Forelimb muscle (tissue), 1 donor: Measurements from ENCODE around the gene PHIP. TPM values are rescaled to one million over a fixed set of nuclear protein-coding genes. Genes with fewer than 3 reads are reported as not detected.
"Not testable (repeated sequence)": the region's sequence is repeated elsewhere in the genome, so short reads cannot be mapped to it uniquely, and the experiment has no call there.

Experiments used
- DNase-seq: peaks from one replicate; pipeline ENCODE4 v3.0.0-alpha.2; 2013; ENCODE audit warnings: low read depth
- polyA plus RNA-seq: library from polyadenylated mRNA; unstranded; fragments of 120-200 nt; gene quantifications from one replicate; pipeline ENCODE4 v1.2.1, GENCODE V29; 2013; ENCODE audit not compliant: insufficient read length

Gene PHIP
- polyA plus RNA-seq, 1 donor: 25.5 TPM

- no peak for DNase-seq
These were observed 152.7 kb downstream of the PHIP start for GRCh38 chr6:78925317-78925716.

DNA sequence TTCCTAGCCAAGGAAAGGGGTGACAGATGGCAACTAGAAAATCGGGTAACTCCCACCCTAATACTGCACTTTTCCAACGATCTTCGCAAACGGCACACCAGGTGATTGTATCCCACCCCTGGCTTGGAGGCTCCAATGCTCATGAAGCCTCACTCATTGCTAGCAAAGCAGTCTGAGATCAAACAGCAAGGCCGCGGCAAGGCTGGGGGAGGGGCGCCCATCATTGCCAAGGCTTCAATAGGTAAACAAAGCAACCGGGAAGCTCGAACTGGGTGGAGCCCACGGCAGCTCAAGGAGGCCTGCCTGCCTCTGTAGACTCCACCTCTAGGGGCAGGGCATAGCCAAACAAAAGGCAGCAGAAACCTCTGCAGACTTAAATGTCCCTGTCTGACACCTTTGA, 156.9 kb downstream of the PHIP start:
- not testable (repeated sequence) for DNase-seq

- DNase-seq: no peak
These were observed 160.3 kb downstream of the PHIP start for GRCh38 chr6:78917788-78918187.

DNA sequence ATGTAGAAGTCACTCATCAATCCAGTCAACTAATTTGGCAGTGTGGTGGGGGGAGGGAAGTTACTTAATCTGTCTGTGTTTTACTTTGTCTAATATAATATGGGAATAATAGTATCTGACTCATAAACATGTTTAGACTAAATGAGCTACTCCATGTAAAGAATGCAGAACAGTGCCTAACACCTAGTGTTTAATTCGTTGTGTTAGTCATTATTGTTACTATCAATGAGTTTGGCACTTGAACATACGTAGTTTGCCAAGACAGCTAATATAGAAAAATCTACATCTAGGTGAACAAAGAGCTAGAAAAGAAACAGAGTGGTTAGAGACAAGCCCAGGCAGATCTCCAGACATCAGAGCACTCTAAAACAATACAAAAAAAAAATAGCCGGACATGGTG, 161.6 kb downstream of the PHIP start:
- DNase-seq: no peak

DNA sequence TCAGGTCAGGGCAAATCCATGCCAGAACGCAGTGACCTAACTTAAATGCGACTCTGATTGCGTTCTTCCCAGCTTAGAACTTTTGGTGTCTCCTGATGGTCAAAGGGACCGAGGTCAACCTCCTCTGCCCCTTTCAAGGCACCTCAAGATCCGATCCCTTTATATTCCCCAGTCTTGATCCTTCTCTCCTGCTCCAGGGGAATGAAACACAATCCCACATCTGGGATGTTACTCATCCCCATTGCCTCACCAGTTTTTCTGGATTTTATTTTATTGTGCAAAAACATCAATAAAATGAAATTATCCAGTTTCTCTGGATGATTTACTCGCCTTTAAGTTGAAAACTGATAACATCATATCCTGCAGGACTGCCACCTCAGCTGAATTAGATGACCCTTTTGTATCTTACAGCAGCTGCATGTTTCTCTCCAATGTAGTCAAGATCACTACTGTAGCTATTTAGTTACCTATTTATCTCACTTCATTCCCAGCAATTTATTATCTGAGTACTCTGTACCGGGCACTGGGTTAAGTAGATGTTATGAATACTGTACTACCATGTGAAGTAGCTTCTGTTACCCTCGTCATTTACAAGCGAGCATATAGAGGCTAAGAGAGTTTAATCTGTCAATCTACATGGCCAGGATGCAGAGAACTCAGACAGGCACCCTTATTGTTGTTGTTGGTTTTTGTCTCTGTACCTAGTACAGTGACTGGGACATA, 166.7 kb downstream of the PHIP start:
- DNase-seq: no peak

GRCh38 chr6:78910591-78911171, 167.4 kb downstream of the PHIP start:
- no peak for DNase-seq

GRCh38 chr6:78910010-78910409, 168.0 kb downstream of the PHIP start:
- no peak for DNase-seq

- DNase-seq: no peak
These were observed 168.7 kb downstream of the PHIP start for GRCh38 chr6:78909391-78909790.

DNA sequence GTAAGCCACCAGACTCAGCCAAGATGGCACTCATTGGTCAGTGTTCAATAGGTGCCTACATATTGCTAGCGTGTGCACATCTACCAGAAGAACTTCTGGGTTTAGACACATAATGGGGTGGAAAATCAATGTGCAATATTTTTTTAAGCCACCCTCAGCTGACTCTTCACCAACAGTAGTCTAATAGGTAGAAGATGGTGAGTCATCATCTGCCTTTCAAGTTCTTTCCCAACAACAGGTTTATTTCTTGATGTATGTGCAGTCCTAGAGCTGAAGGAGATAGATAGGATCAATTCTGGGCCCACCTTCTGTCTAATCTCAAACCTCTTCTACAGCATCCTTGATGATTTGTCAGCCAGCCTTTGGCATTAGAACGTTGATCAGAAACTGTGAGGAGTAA, 169.4 kb downstream of the PHIP start:
- no peak for DNase-seq

- DNase-seq: no peak
These were observed 181.8 kb downstream of the PHIP start for GRCh38 chr6:78896227-78896626.

- DNase-seq: not testable (repeated sequence)
These were observed 188.2 kb downstream of the PHIP start for GRCh38 chr6:78889901-78890300.

Other genes starting within 250 kb of the PHIP start
- 3.6 TPM for gene IRAK1BP1, start 210.7 kb downstream of the PHIP start, polyA plus RNA-seq
- gene HMGN3, start 156.4 kb upstream of the PHIP start, polyA plus RNA-seq: 111 TPM